CD4-positive, alpha-beta T cell treated with Interleukin-12 subunit alpha and Interleukin-12 subunit beta, for 1 hour (primary cell): ENCODE measurements around the gene ABCF3.

Experiments used
- DNase-seq: peaks from one replicate; pipeline ENCODE4 v3.0.0-alpha.2; 2020

The ABCF3 gene

DNA sequence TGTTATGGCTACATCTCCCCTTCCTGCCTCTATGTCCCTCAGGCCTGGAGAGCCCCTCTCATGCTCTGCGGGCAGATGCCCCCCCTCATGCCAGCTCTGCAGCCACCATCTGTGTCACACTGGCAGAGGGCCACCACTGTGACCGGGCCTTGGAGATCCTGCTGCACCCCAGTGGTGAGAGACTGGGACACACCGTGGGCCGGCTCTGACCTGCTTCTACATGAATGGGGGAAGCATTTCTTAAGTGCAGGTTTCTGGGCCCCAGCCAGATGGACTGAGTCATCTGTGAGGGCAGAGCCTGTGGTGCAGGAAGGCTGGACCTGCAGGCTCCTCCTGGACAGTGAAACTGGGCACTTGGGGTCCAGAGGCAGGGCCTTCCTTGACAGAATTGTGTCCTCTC is 48.2 kb downstream of the ABCF3 start:
- no peak for DNase-seq

DNA sequence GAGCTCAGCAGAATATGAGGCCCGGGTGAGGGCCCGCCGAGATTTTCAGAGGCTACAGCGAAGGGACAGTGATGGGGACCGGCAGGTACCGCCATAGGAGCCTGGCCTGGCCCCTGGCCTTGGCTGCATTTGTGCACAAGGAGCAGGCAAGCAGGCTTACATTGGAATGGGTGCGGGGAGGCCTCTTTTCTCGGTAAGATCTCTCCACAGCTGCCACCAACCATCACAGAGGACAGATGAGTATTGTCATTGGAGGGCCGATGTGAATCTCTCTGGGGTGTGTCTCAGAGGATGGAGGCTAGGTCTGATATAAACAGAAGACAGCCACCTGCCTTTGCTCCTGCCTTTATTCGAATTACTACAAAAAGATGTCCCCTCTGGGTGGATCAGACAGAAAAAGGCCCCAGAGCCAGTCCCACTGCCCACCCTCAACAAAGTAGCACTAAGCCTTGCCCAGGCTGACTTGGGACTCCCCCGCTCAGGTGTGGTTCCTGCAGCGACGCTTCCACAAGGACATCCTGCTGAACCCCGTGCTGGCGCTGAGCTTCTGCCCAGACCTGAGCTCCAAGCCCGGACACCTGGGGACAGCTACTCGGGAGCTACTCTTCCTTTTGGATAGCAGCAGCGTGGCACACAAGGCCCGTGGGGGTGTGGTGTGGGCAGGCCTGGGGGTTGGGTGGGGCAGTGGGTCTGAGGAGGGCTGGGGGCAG is 48.8 kb downstream of the ABCF3 start:
- DNase-seq: no peak

DNA sequence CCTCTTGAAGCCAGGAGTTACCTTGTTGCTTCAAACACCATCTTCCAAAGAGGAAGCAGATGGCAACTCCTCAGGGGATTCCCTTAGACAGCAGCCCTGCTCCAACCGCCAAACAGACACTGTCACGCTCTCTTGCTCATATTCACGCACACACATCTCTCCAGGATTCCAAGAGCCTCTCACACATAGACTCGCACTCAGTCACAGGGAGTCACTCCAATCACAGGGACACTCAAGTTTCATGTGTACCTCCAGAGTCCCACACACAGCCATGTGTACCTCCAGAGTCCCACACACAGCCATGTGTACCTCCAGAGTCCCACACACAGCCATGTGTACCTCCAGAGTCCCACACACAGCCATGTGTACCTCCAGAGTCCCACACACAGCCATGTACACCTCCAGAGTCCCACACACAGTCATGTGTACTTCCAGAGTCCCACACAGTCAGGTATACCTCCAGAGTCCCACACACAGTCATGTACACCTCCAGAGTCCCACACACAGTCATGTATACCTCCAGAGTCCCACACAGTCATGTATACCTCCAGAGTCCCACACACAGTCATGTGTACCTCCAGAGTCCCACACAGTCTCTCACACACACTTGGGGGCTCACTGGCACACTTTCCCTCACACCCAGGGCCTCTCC is 49.5 kb downstream of the ABCF3 start:
- DNase-seq: no peak

DNA sequence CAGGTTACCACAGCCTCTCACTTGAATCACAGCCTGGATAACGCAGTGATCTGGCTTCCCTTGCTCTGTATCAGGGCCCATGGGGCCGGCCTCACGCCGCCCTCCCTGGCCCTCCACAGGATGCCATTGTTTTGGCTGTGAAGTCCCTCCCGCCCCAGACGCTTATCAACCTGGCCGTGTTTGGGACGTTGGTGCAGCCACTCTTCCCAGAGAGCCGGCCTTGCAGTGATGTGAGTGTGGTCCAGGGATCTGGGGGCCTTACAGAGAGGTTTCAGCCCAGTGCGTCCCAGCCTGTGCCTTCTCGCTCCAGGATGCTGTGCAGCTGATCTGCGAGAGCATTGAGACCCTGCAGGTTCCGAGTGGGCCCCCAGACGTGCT is 50.0 kb downstream of the ABCF3 start:
- DNase-seq: no peak

DNA sequence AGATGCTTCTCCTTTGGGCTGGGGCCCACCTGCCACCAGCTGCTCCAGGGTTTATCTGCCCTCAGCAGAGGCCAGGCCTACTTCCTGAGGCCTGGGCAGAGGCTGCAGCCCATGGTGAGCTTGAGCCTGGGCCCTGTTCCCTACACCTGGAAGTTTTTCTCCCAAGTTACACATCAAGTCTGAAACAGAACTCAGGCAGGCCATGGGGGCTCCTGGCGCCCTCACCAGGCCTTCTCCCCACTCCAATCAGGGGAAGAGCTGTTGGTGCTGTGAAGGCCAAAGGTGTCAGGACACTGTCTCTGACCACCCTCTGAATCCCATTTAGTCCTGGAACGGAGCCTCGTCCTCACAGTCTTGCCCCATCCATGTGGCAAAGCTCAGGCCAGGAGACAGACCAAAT is 50.6 kb downstream of the ABCF3 start:
- no peak for DNase-seq

DNA sequence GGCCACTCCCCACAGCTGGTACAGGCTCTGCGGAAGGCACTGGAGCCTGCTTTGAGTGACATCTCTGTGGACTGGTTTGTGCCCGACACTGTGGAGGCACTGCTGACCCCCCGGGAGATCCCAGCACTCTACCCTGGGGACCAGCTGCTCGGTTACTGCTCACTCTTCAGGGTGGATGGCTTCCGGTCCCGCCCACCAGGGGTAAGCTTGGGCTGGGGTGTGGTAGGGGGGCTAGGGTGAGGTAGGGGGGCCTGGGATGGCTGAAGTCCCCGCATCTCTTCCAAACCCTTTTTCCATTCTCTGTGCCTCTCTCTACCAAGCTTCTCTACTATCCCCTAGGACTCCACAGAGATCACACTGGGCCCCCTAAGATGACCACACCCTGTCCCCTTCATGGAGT is 51.2 kb downstream of the ABCF3 start:
- DNase-seq: no peak

DNA sequence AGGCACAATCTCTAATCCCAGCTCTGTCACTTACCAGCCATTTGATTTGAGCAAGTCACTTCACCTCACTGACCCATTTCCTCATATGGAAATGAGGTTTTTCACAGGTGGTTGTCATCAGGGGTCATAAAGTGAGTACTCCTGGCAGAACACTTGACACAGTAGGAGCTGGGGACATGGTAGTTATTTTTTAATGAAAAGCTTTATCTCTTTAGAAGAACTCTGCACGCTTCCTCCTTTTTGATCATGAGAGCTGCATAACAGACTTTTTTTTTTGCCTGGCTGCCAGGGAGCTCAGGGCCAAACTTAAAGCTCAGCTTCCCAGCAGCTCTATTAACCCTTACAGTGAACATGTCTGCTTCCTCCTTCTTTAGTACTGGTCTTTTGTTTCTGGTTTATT is 51.8 kb downstream of the ABCF3 start:
- no peak for DNase-seq

DNA sequence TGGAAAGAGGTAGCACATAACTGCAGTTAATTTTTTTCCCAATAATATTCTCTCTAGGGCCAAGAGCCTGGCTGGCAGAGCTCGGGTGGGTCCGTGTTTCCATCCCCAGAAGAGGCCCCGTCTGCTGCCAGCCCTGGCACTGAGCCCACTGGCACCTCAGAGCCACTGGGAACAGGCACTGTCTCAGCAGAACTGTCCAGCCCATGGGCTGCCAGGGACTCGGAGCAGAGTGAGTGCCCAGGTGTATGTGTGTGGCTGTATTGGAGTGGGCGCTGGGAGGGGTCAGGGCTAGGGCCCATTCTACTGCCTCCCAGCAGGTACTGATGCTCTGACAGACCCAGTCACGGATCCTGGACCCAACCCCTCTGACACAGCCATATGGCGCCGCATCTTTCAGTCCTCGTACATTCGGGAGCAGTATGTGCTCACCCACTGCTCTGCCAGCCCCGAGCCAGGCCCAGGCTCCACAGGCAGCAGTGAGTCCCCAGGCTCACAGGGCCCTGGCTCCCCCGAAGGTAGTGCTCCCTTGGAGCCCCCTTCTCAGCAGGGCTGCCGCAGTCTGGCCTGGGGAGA is 52.3 kb downstream of the ABCF3 start:
- DNase-seq: no peak

DNA sequence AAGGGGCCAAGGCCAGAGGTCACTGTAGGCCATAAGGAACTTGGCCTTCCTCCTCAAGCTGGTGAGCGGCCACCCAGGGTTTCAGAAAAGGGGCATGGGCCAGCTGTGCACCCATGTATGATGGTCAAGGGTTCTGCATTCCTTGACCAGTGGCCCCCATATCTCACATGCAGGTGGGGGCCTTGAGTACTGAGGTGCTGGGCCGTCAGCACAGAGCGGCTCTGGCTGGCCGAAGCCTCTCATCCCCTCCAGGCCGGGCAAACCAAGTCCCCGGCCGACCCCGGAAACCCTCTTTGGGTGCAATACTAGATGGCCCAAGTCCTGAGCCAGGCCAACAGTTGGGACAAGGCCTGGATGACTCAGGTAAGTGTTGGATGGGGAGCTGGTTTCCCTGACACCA is 53.2 kb downstream of the ABCF3 start:
- DNase-seq: no peak

DNA sequence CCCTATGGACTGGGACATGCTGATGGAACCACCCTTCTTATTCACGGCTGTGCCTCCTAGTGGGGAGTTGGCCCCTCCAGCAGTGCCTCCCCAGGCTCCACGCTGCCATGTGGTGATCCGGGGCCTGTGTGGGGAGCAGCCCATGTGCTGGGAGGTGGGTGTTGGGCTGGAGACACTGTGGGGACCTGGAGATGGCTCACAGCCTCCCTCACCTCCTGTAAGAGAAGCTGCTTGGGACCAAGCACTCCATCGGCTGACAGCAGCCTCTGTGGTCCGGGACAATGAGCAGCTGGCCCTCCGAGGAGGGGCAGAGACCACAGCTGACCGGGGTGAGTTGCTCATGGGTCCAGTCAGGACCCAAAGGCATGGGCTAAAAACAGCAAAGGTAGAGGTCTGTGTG is 53.7 kb downstream of the ABCF3 start:
- DNase-seq: no peak

DNA sequence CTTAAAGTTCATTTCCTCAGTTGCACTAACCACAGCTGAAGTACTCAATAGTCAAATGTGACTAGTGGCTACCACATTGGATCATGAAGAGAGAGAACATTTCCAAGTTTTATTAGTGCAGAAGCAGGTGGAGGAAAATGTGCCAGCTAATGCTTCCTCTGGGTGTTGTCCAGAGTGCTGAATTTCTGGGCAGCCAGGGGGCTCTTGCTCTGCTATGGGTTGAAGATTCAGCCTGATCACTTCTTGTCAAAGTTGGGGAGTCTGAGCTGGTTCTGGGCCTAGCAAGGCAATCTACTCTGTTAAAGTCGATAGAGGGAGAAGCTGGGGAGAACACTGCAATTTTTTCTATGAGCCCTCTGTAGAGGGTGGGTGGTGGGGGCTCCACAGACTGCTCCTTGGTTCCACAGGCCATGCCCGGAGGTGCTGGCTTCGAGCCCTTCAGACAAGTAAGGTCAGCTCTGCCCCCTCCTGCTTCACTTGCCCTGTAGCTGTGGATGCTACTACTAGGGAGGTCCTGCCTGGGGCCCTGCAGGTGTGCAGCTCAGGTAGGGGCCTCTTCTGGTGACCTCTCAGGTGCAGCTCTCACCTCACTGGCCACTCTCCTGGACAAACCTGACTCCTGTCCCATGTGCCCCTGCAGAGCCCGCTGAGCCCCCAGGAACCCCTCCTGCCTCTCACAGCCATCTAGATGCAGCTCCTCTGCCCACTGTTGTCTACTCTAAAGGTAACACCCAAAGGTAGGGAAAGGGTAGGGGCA is 54.6 kb downstream of the ABCF3 start:
- DNase-seq: no peak

DNA sequence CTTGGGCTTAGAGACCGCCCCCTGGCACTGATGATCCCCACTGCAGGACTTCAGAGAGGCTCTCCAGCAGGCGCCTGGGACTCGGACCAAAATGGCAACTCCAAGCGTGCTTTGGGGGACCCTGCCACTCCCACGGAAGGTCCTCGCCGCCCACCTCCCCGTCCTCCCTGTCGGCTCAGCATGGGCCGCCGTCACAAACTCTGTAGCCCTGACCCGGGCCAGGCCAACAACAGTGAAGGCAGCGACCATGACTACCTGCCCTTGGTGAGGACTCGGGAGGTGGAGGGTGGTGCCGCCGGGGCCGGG is 55.1 kb downstream of the ABCF3 start:
- DNase-seq: no peak

DNA sequence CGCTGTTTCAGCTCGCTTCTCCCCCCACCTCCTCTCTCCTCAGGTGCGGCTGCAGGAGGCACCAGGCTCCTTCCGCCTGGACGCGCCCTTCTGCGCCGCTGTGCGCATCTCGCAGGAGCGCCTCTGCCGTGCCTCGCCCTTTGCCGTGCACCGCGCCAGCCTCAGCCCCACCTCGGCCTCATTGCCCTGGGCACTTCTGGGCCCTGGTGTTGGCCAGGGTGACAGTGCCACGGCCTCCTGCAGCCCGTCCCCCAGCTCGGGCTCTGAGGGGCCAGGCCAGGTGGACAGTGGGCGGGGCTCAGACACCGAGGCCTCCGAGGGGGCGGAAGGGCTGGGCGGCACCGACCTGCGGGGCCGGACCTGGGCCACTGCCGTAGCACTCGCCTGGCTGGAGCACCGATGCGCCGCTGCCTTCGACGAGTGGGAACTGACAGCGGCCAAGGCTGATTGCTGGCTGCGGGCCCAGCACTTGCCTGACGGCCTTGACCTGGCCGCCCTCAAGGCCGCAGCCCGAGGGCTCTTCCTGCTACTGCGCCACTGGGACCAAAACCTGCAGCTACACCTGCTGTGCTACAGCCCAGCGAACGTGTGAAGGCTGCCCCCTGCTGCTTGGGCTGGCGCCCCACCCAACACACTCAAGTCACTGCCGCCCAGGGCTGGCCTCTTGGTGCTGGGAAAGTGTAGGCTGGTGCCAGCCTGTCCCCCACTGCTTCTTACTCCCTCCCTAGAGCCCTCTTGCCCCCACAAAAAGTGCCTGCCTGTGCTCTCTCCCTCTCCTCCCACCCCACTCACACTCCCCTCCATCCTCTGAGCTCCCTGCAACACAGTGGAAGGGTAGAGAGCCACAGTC is 55.7 kb downstream of the ABCF3 start:
- no peak for DNase-seq

DNA sequence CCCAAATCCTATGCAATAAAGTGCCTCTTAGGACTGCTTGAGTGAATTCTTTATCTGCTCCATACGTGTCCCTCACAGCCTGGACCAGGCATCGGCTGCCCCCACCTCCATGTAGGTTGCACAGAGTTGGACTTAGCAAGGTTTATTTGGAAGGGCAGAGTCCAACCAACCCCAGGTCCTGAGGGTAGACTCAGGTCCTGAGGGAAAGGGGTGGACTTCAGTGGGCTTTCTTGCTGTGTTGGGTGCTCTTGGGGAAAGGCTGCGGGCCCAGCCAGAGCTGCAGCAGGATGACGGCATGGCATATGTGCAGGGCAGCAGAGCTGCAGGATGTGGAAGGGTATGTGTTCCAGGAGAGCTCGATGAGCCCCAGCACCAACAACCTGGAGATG is 56.3 kb downstream of the ABCF3 start:
- DNase-seq: no peak
